NCI-H128 (cell line): Measurements from ENCODE around the gene BPIFB6.
"Not testable (repeated sequence)": the region's sequence is repeated elsewhere in the genome, so short reads cannot be mapped to it uniquely, and the experiment has no call there.

Experiments
- DNase-seq: peaks from one replicate; lab custom pipeline; 2025; ENCODE audit not compliant: unreplicated experiment; lab: John Stamatoyannopoulos, UW

Gene BPIFB6

GRCh38 chr20:33027769-33028751, 3.4 kb upstream of the BPIFB6 start:
- no peak for DNase-seq

- no peak for DNase-seq
Observed at GRCh38 chr20:33028875-33029274, 2.6 kb upstream of the BPIFB6 start.

- no peak for DNase-seq
Observed at GRCh38 chr20:33030076-33030475, 1.4 kb upstream of the BPIFB6 start.

GRCh38 chr20:33030569-33030968, 879 bp upstream of the BPIFB6 start:
- DNase-seq, result no peak

- no peak for DNase-seq
Observed at GRCh38 chr20:33032555-33032954, 1.1 kb downstream of the BPIFB6 start.

GRCh38 chr20:33033381-33033780, 1.9 kb downstream of the BPIFB6 start:
- DNase-seq, result no peak

- no peak for DNase-seq
Observed at GRCh38 chr20:33034115-33034514, 2.7 kb downstream of the BPIFB6 start.

GRCh38 chr20:33034901-33035492, 3.5 kb downstream of the BPIFB6 start:
- no peak for DNase-seq

GRCh38 chr20:33037456-33037855, 6.0 kb downstream of the BPIFB6 start:
- DNase-seq, result no peak

- DNase-seq, result no peak
Observed at GRCh38 chr20:33038243-33038642, 6.8 kb downstream of the BPIFB6 start.

- DNase-seq, result no peak
Observed at GRCh38 chr20:33042430-33042829, 11.0 kb downstream of the BPIFB6 start.

- DNase-seq, result no peak
Observed at GRCh38 chr20:33042983-33043730, 11.7 kb downstream of the BPIFB6 start.

- DNase-seq, result no peak
Observed at GRCh38 chr20:33043731-33044181, 12.3 kb downstream of the BPIFB6 start.

GRCh38 chr20:33045129-33045721, 13.8 kb downstream of the BPIFB6 start:
- DNase-seq, result not testable (repeated sequence)

GRCh38 chr20:33046412-33046811, 15.0 kb downstream of the BPIFB6 start:
- no peak for DNase-seq

GRCh38 chr20:33051333-33051732, 19.9 kb downstream of the BPIFB6 start:
- DNase-seq, result no peak

GRCh38 chr20:33053291-33054106, 22.1 kb downstream of the BPIFB6 start, which contains the start of gene BPIFB3:
Gene BPIFB3 (plus strand): TSS chr20:33053903. CDS start chr20:33055436, 1,533 bp downstream.
- DNase-seq, result no peak

- DNase-seq, result no peak
Observed at GRCh38 chr20:33054381-33054780, 22.9 kb downstream of the BPIFB6 start.

- DNase-seq, result no peak
Observed at GRCh38 chr20:33054791-33055190, 23.3 kb downstream of the BPIFB6 start.

- no peak for DNase-seq
Observed at GRCh38 chr20:33059136-33059535, 27.7 kb downstream of the BPIFB6 start.
